HEK293 (cell line): ENCODE data around the gene SYNPO.

Source experiments
- CTCF ChIA-PET: fragments of 350-600 bp; formaldehyde crosslinking; extraction: SDS; loops from one replicate; lab custom pipeline; 2021; ENCODE audit warnings: antibody characterized with exemption; lab: Yijun Ruan, JAX
- POLR2A ChIA-PET: fragments of 300-600 bp; formaldehyde crosslinking; extraction: SDS; loops from one replicate; lab custom pipeline; 2020; ENCODE audit warnings: antibody characterized with exemption, inconsistent platforms; lab: Yijun Ruan, JAX
- H3K27ac ChIP-seq: fragments of 200-500 bp; sonication (Bioruptor generic); 2 replicates; pipeline ENCODE4 v1.5.1; 2014; ENCODE audit warnings: low read depth, low read length, control low read depth, inconsistent platforms; ENCODE audit errors: extremely low read depth
- H3K36me3 ChIP-seq, 2 experiments: fragments of 200-500 bp in 1 of 2; sonication (Bioruptor generic) in 1 of 2; 1 replicate in 1 of 2; 2 replicates in 1 of 2; pipeline ENCODE4 v1.5.1; 2014 to 2017; ENCODE audit warnings: inconsistent platforms in 2 of 2, low read length in 2 of 2; ENCODE audit not compliant: control insufficient read depth in 2 of 2, insufficient read depth in 1 of 2
- H3K4me1 ChIP-seq: fragments of 200-500 bp; sonication (Bioruptor generic); 2 replicates; pipeline ENCODE4 v1.5.1; 2014; ENCODE audit warnings: mild to moderate bottlenecking, low read length, inconsistent platforms; ENCODE audit not compliant: control insufficient read depth, insufficient read depth
- H3K4me3 ChIP-seq: 2 replicates; pipeline ENCODE4 v1.5.1; 2011; ENCODE audit warnings: low read depth, mild to moderate bottlenecking, control low read depth, low read length, moderate library complexity
- H3K9me3 ChIP-seq: fragments of 200-500 bp; sonication (Bioruptor generic); 2 replicates; pipeline ENCODE4 v1.5.1; 2014; ENCODE audit warnings: low read depth, low read length, inconsistent platforms; ENCODE audit not compliant: control insufficient read depth, insufficient read depth
- FEZF1 ChIP-seq: fragments of 450-650 bp; formaldehyde crosslinking; IDR thresholded peaks from 2 replicates; pipeline ENCODE4 v1.5.1; 2016; ENCODE audit warnings: missing biosample characterization, missing genetic modification characterization
- GLIS1 ChIP-seq: fragments of 450-650 bp; formaldehyde crosslinking; IDR thresholded peaks from 2 replicates; pipeline ENCODE4 v1.5.1; 2016; ENCODE audit warnings: missing biosample characterization, missing genetic modification characterization
- KLF1 ChIP-seq: fragments of 450-650 bp; formaldehyde crosslinking; IDR thresholded peaks from 2 replicates; pipeline ENCODE4 v1.5.1; 2016; ENCODE audit warnings: missing biosample characterization, missing genetic modification characterization
- RBAK ChIP-seq: fragments of 450-650 bp; formaldehyde crosslinking; IDR thresholded peaks from 2 replicates; pipeline ENCODE4 v1.5.1; 2016; ENCODE audit warnings: missing biosample characterization, missing genetic modification characterization
- TSHZ1 ChIP-seq: fragments of 450-650 bp; formaldehyde crosslinking; IDR thresholded peaks from 2 replicates; pipeline ENCODE4 v1.5.1; 2016; ENCODE audit warnings: missing biosample characterization, missing genetic modification characterization, borderline replicate concordance
- YY2 ChIP-seq: fragments of 450-650 bp; formaldehyde crosslinking; IDR thresholded peaks from 2 replicates; pipeline ENCODE4 v1.5.1; 2016; ENCODE audit warnings: missing biosample characterization, missing genetic modification characterization
- ZBTB17 ChIP-seq: fragments of 450-650 bp; formaldehyde crosslinking; IDR thresholded peaks from 2 replicates; pipeline ENCODE4 v1.5.1; 2016; ENCODE audit warnings: missing biosample characterization, missing genetic modification characterization
- ZBTB8A ChIP-seq: fragments of 450-650 bp; formaldehyde crosslinking; IDR thresholded peaks from 2 replicates; pipeline ENCODE4 v1.5.1; 2016; ENCODE audit warnings: missing biosample characterization, missing genetic modification characterization
- ZFP3 ChIP-seq: fragments of 450-650 bp; formaldehyde crosslinking; IDR thresholded peaks from 2 replicates; pipeline ENCODE4 v1.5.1; 2016; ENCODE audit warnings: low read depth, missing biosample characterization, missing genetic modification characterization
- ZNF114 ChIP-seq: fragments of 450-650 bp; formaldehyde crosslinking; IDR thresholded peaks from 2 replicates; pipeline ENCODE4 v1.5.0; 2017; ENCODE audit warnings: missing biosample characterization, missing genetic modification characterization
- ZNF24 ChIP-seq: fragments of 450-650 bp; formaldehyde crosslinking; IDR thresholded peaks from 2 replicates; pipeline ENCODE4 v1.5.1; 2016; ENCODE audit warnings: missing biosample characterization, missing genetic modification characterization
- ZNF350 ChIP-seq: fragments of 450-650 bp; formaldehyde crosslinking; IDR thresholded peaks from 2 replicates; pipeline ENCODE4 v1.5.0; 2017; ENCODE audit warnings: missing biosample characterization, mild to moderate bottlenecking, missing genetic modification characterization
- ZNF366 ChIP-seq: fragments of 450-650 bp; formaldehyde crosslinking; conservative IDR thresholded peaks from 2 replicates; pipeline ENCODE4 v1.5.1; 2016; ENCODE audit warnings: missing biosample characterization, missing genetic modification characterization
- ZNF473 ChIP-seq: fragments of 450-650 bp; formaldehyde crosslinking; IDR thresholded peaks from 2 replicates; pipeline ENCODE4 v1.5.1; 2017; ENCODE audit warnings: missing biosample characterization, missing genetic modification characterization
- ZNF529 ChIP-seq: fragments of 450-650 bp; formaldehyde crosslinking; IDR thresholded peaks from 2 replicates; pipeline ENCODE4 v1.5.1; 2017; ENCODE audit warnings: missing genetic modification characterization, missing biosample characterization; ENCODE audit not compliant: insufficient replicate concordance
- ZNF585B ChIP-seq: fragments of 450-650 bp; formaldehyde crosslinking; IDR thresholded peaks from 2 replicates; pipeline ENCODE4 v1.5.1; 2016; ENCODE audit warnings: missing biosample characterization, missing genetic modification characterization
- ZNF629 ChIP-seq: fragments of 450-650 bp; formaldehyde crosslinking; IDR thresholded peaks from 2 replicates; pipeline ENCODE4 v1.5.1; 2017; ENCODE audit warnings: missing biosample characterization, missing genetic modification characterization
- ZSCAN4 ChIP-seq: fragments of 450-650 bp; formaldehyde crosslinking; IDR thresholded peaks from 2 replicates; pipeline ENCODE4 v1.5.1; 2017; ENCODE audit warnings: missing biosample characterization, missing genetic modification characterization
- TF ChIP-seq, protein P1 (sequence below): fragments of 450-650 bp; formaldehyde crosslinking; conservative IDR thresholded peaks from 2 replicates; pipeline ENCODE4 v1.5.1; 2016; ENCODE audit warnings: low read depth, missing biosample characterization, missing genetic modification characterization
- TF ChIP-seq, protein P2 (sequence below): fragments of 450-650 bp; formaldehyde crosslinking; IDR thresholded peaks from 2 replicates; pipeline ENCODE4 v1.5.1; 2016; ENCODE audit warnings: missing biosample characterization, missing genetic modification characterization
- TF ChIP-seq, protein P3 (sequence below): fragments of 450-650 bp; formaldehyde crosslinking; IDR thresholded peaks from 2 replicates; pipeline ENCODE4 v1.5.1; 2016; ENCODE audit warnings: missing biosample characterization, missing genetic modification characterization

Gene SYNPO

GRCh38 chr5:150644514-150644913 lies 4.1 kb downstream of the SYNPO start:
- H3K4me1 ChIP-seq, result peaks cover 25% of the 10 kb centered on the region
- H3K4me3 ChIP-seq, result no peak overlapping the region
- H3K27ac ChIP-seq, result no peak overlapping the region
- ChIA-PET CTCF (interaction anchor here (0.6 to 9.4 kb wide), 9 partner anchors 11 to 185 kb away, joined by 3 to 60 read pairs (median 4); no protein-coding TSS in a partner anchor), POLR2A (interaction anchor here (0.5 to 1.7 kb wide), 11 partner anchors 11 to 1298 kb away, joined by 3 to 5 read pairs (median 3); partner anchors contain the start of gene RBM22)
- no peaks in the 10 kb centered on the region for H3K9me3 ChIP-seq
- H3K36me3 ChIP-seq, result no peaks in the 10 kb centered on the region
- TF ChIP-seq ZNF24 (tag by site-specific recombination) (no peak), ZNF366 (tag by site-specific recombination) (no peak), ZSCAN4 (no peak), YY2 (tag by site-specific recombination) (no peak), ZNF473 (tag by site-specific recombination) (no peak), FEZF1 (peak; percentile 80)
- TF ChIP-seq, all 188 proteins: peak for 1

GRCh38 chr5:150645070-150645700 lies 4.7 kb downstream of the SYNPO start:
- Histone ChIP-seq H3K9me3 (no peaks in the 10 kb centered on the region), H3K4me3 (no peak overlapping the region), H3K4me1 (peaks cover 23% of the 10 kb centered on the region), H3K27ac (no peak overlapping the region), H3K36me3 (no peaks in the 10 kb centered on the region)
- POLR2A ChIA-PET, result interaction anchor here (0.5 to 1.7 kb wide), 8 partner anchors 10 to 56 kb away, joined by 3 to 5 read pairs (median 4); partner anchors contain the start of gene RBM22
- CTCF ChIA-PET, result interaction anchor here (0.5 to 9.4 kb wide), 8 partner anchors 10 to 330 kb away, joined by 3 to 60 read pairs (median 4); no protein-coding TSS in a partner anchor
- no peak for TF ChIP-seq RBAK (tag by site-specific recombination)
- TF ChIP-seq ZNF585B (tag by site-specific recombination), result no peak
- TF ChIP-seq, protein P1, sequence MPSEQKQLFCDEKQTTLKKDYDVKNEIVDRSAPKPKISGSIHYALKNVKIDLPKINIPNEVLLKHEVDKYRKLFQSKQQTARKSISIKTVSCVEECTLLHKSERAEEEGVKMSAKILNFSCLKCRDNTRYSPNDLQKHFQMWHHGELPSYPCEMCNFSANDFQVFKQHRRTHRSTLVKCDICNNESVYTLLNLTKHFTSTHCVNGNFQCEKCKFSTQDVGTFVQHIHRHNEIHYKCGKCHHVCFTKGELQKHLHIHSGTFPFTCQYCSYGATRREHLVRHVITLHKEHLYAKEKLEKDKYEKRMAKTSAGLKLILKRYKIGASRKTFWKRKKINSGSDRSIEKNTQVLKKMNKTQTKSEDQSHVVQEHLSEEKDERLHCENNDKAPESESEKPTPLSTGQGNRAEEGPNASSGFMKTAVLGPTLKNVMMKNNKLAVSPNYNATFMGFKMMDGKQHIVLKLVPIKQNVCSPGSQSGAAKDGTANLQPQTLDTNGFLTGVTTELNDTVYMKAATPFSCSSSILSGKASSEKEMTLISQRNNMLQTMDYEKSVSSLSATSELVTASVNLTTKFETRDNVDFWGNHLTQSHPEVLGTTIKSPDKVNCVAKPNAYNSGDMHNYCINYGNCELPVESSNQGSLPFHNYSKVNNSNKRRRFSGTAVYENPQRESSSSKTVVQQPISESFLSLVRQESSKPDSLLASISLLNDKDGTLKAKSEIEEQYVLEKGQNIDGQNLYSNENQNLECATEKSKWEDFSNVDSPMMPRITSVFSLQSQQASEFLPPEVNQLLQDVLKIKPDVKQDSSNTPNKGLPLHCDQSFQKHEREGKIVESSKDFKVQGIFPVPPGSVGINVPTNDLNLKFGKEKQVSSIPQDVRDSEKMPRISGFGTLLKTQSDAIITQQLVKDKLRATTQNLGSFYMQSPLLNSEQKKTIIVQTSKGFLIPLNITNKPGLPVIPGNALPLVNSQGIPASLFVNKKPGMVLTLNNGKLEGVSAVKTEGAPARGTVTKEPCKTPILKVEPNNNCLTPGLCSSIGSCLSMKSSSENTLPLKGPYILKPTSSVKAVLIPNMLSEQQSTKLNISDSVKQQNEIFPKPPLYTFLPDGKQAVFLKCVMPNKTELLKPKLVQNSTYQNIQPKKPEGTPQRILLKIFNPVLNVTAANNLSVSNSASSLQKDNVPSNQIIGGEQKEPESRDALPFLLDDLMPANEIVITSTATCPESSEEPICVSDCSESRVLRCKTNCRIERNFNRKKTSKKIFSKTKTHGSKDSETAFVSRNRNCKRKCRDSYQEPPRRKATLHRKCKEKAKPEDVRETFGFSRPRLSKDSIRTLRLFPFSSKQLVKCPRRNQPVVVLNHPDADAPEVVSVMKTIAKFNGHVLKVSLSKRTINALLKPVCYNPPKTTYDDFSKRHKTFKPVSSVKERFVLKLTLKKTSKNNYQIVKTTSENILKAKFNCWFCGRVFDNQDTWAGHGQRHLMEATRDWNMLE (tag by site-specific recombination), result no peak
- TF ChIP-seq ZNF629 (tag by site-specific recombination), result peak; percentile 64
- TF ChIP-seq GLIS1 (tag by site-specific recombination), result peak; percentile 77
- TF ChIP-seq, protein P2, sequence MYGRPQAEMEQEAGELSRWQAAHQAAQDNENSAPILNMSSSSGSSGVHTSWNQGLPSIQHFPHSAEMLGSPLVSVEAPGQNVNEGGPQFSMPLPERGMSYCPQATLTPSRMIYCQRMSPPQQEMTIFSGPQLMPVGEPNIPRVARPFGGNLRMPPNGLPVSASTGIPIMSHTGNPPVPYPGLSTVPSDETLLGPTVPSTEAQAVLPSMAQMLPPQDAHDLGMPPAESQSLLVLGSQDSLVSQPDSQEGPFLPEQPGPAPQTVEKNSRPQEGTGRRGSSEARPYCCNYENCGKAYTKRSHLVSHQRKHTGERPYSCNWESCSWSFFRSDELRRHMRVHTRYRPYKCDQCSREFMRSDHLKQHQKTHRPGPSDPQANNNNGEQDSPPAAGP (tag by site-specific recombination), result peak; percentile 95
- TF ChIP-seq ZNF24 (tag by site-specific recombination), result peak; percentile 72
- no peak for TF ChIP-seq ZFP3
- peak; percentile 39; the same call in 1 of the 2 replicates for TF ChIP-seq TSHZ1 (tag by site-specific recombination)
- TF ChIP-seq KLF1 (tag by site-specific recombination), result no peak
- TF ChIP-seq ZNF350, result no peak
- no peak for TF ChIP-seq ZBTB8A
- TF ChIP-seq ZNF114 (tag by site-specific recombination), result no peak
- no peak for TF ChIP-seq ZBTB17 (tag by site-specific recombination)
- TF ChIP-seq, protein P3, sequence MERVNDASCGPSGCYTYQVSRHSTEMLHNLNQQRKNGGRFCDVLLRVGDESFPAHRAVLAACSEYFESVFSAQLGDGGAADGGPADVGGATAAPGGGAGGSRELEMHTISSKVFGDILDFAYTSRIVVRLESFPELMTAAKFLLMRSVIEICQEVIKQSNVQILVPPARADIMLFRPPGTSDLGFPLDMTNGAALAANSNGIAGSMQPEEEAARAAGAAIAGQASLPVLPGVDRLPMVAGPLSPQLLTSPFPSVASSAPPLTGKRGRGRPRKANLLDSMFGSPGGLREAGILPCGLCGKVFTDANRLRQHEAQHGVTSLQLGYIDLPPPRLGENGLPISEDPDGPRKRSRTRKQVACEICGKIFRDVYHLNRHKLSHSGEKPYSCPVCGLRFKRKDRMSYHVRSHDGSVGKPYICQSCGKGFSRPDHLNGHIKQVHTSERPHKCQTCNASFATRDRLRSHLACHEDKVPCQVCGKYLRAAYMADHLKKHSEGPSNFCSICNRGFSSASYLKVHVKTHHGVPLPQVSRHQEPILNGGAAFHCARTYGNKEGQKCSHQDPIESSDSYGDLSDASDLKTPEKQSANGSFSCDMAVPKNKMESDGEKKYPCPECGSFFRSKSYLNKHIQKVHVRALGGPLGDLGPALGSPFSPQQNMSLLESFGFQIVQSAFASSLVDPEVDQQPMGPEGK, result peak; percentile 82
- TF ChIP-seq ZNF529 (tag by site-specific recombination), result no peak
